ENCODE measurements around the gene MAT2A. TPM values are rescaled to one million over a fixed set of nuclear protein-coding genes. Genes with fewer than 3 reads are reported as not detected.

Gene MAT2A
- total RNA-seq, 1 experiment from 2014 or later: 250 TPM

DNA sequence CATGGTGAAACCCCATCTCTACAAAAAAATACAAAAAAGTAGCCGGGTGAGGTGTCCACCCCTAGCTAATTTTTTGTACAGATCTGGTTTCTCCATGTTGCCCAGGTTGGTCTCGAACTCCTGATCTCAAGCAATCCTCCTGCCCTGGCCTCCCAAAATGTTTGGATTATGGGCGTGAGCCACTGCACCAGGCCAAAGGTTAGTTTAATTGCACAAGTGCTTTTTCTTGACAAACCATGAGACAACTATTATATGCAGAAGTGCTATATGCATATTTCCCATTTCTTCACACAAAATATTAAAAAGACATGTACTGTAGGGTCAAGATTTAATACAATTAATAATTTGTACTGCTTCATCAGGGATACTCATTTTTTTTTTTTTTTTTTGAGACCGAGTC lies 27.3 kb downstream of the MAT2A start:
- Mint-ChIP-seq H3K4me3 (ENCODE audit: unreplicated experiment) (no peak overlapping the region), H3K36me3 (ENCODE audit: insufficient read depth, unreplicated experiment) (peaks cover 13% of the 10 kb centered on the region), H3K27ac (ENCODE audit: unreplicated experiment) (no peak overlapping the region), H3K9me3 (ENCODE audit: unreplicated experiment) (no peaks in the 10 kb centered on the region), H3K4me1 (ENCODE audit: low read depth, unreplicated experiment) (peaks cover 6% of the 10 kb centered on the region), H3K27me3 (ENCODE audit: insufficient read depth, unreplicated experiment) (peaks cover 5% of the 10 kb centered on the region)
- H3K4me1 ChIP-seq: peaks cover 7% of the 10 kb centered on the region; the same call in 1 of the 2 replicates
- intact Hi-C loops (cut with micrococcal nuclease; ENCODE audit: unreplicated experiment): no loop called here
- no peaks in the 10 kb centered on the region for H3K36me3 ChIP-seq (ENCODE audit: control insufficient read depth, insufficient read depth, low read length)
- H3K27me3 ChIP-seq (replicated peaks; ENCODE audit: control insufficient read depth, insufficient read depth, low read length): no peaks in the 10 kb centered on the region; the same call in 1 of the 2 replicates
- no peak for DNase-seq
- H3K9me3 ChIP-seq: no peaks in the 10 kb centered on the region
- TF ChIP-seq, protein P1, sequence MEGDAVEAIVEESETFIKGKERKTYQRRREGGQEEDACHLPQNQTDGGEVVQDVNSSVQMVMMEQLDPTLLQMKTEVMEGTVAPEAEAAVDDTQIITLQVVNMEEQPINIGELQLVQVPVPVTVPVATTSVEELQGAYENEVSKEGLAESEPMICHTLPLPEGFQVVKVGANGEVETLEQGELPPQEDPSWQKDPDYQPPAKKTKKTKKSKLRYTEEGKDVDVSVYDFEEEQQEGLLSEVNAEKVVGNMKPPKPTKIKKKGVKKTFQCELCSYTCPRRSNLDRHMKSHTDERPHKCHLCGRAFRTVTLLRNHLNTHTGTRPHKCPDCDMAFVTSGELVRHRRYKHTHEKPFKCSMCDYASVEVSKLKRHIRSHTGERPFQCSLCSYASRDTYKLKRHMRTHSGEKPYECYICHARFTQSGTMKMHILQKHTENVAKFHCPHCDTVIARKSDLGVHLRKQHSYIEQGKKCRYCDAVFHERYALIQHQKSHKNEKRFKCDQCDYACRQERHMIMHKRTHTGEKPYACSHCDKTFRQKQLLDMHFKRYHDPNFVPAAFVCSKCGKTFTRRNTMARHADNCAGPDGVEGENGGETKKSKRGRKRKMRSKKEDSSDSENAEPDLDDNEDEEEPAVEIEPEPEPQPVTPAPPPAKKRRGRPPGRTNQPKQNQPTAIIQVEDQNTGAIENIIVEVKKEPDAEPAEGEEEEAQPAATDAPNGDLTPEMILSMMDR (IDR thresholded peaks at IDR 0.05; ENCODE audit: insufficient read depth in 1 of 2, low read depth in 1 of 2, low read length in 1 of 2, severe bottlenecking in 1 of 2, unreplicated experiment in 1 of 2): no peak
- BruUV-seq (replicated peaks): no TSS peak
- ChIA-PET CTCF (interaction anchor here (1.0 kb wide), 1 partner anchor 36 kb away, joined by 3 read pairs; the partner anchor contains the start of gene TMEM150A), POLR2A (no interaction called here)
- H3K4me3 ChIP-seq (ENCODE audit: low read depth, low read length): no peak overlapping the region

DNA sequence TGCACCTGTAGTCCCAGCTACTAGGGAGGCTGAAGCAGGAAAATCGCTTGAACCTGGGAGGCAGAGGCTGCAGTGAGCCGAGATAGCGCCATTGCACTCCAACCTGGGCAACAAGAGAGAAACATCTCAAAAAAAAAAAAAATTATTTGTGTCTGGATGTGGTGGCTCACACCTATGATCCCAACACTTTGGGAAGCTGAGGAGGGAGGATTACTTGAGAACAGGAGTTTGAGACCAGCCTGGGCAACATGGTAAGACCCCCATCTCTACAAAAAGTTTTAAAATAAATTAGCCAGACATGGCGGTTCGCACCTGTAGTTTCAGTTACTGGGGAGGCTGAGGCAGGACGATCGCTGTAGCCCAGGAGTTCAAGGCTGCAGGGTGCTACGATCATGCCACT lies 36.8 kb downstream of the MAT2A start:
- Histone ChIP-seq H3K9me3 (no peaks in the 10 kb centered on the region), H3K4me3 (ENCODE audit: low read depth, low read length) (no peak overlapping the region), H3K27me3 (replicated peaks; ENCODE audit: control insufficient read depth, insufficient read depth, low read length) (no peaks in the 10 kb centered on the region), H3K4me1 (peaks cover 14% of the 10 kb centered on the region), H3K36me3 (ENCODE audit: control insufficient read depth, insufficient read depth, low read length) (no peaks in the 10 kb centered on the region)
- Mint-ChIP-seq H3K9me3 (ENCODE audit: unreplicated experiment) (no peaks in the 10 kb centered on the region), H3K36me3 (ENCODE audit: insufficient read depth, unreplicated experiment) (no peaks in the 10 kb centered on the region), H3K4me3 (ENCODE audit: unreplicated experiment) (no peak overlapping the region), H3K4me1 (ENCODE audit: low read depth, unreplicated experiment) (peaks cover 20% of the 10 kb centered on the region), H3K27ac (ENCODE audit: unreplicated experiment) (no peak overlapping the region), H3K27me3 (ENCODE audit: insufficient read depth, unreplicated experiment) (no peaks in the 10 kb centered on the region)
- CTCF ChIA-PET: no interaction called here
- no TSS peak for BruUV-seq (replicated peaks)
- POLR2A ChIA-PET: no interaction called here
- TF ChIP-seq, protein P1 (IDR thresholded peaks at IDR 0.05; ENCODE audit: insufficient read depth in 1 of 2, low read depth in 1 of 2, low read length in 1 of 2, severe bottlenecking in 1 of 2, unreplicated experiment in 1 of 2): no peak
- DNase-seq: no peak
- intact Hi-C loops (cut with micrococcal nuclease; ENCODE audit: unreplicated experiment): no loop called here

DNA sequence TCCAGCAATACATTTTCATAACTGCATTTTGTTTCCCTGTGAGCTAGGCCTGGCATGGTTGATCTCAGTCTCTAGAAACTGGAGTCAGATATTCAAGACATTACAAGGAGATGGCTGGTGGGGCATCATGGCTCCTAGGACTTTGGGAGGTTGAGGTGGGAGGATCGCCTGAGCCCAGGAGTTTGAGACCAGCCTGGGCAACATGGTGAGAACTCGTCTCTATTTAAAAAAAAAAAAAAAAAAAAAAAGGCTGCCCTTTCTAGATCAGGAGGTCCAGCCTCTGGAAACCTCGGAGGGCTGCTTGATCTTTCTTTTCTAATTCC lies 38.1 kb downstream of the MAT2A start:
- Mint-ChIP-seq H3K4me3 (ENCODE audit: unreplicated experiment) (peak overlapping the region; percentile 90), H3K27ac (ENCODE audit: unreplicated experiment) (peak overlapping the region; percentile 93), H3K27me3 (ENCODE audit: insufficient read depth, unreplicated experiment) (no peaks in the 10 kb centered on the region), H3K9me3 (ENCODE audit: unreplicated experiment) (no peaks in the 10 kb centered on the region), H3K4me1 (ENCODE audit: low read depth, unreplicated experiment) (peaks cover 20% of the 10 kb centered on the region), H3K36me3 (ENCODE audit: insufficient read depth, unreplicated experiment) (peaks cover 8% of the 10 kb centered on the region)
- H3K4me1 ChIP-seq: peaks cover 14% of the 10 kb centered on the region
- intact Hi-C loops (cut with micrococcal nuclease; ENCODE audit: unreplicated experiment): loop anchor here (1.0 kb wide), 2 partner anchors 8 to 16 kb away; partner anchors contain the start of gene GGCX
- peak overlapping the region; percentile 67 for H3K4me3 ChIP-seq (ENCODE audit: low read depth, low read length)
- no TSS peak for BruUV-seq (replicated peaks)
- CTCF ChIA-PET: interaction anchor here (0.7 to 1.8 kb wide), 6 partner anchors 10 to 897 kb away, joined by 3 to 15 read pairs (median 5); partner anchors contain the start of gene GGCX
- H3K36me3 ChIP-seq (ENCODE audit: control insufficient read depth, insufficient read depth, low read length): no peaks in the 10 kb centered on the region
- no peak for DNase-seq
- no peaks in the 10 kb centered on the region for H3K9me3 ChIP-seq
- POLR2A ChIA-PET: interaction anchor here (0.6 to 2.3 kb wide), 6 partner anchors 10 to 195 kb away, joined by 3 to 22 read pairs (median 4); partner anchors contain the start of genes MAT2A and RNF181
- no peaks in the 10 kb centered on the region for H3K27me3 ChIP-seq (replicated peaks; ENCODE audit: control insufficient read depth, insufficient read depth, low read length)
- TF ChIP-seq, protein P1 (IDR thresholded peaks at IDR 0.05; ENCODE audit: insufficient read depth in 1 of 2, low read depth in 1 of 2, low read length in 1 of 2, severe bottlenecking in 1 of 2, unreplicated experiment in 1 of 2): no peak

Data from Caco-2 (cell line).